Measurements from ENCODE around the gene CD99L2. TPM values are rescaled to one million over a fixed set of nuclear protein-coding genes. Genes with fewer than 3 reads are reported as not detected.

The CD99L2 gene
- total and polyA plus RNA-seq, 4 donors = 9.7 to 39.8 (median 23.8) TPM

- TF ChIP-seq HNF4G (IDR thresholded peaks at IDR 0.05) (no peak), JUND (IDR thresholded peaks at IDR 0.05) (no peak), YY1 (IDR thresholded peaks at IDR 0.05) (no peak), ZBTB33 (IDR thresholded peaks at IDR 0.05) (no peak), EGR1 (IDR thresholded peaks at IDR 0.05; ENCODE audit: low read depth in 2 of 2) (no peak)
Measured at GRCh38 chrX:150761819-150762216, 136.7 kb downstream of the CD99L2 start (continued).

- H3K9ac ChIP-seq (ENCODE audit: low read depth in 1 of 2, low read length in 2 of 2) = no peak overlapping the region
- no peak overlapping the region for H3K4me3 ChIP-seq (ENCODE audit: low read depth in 1 of 3, low read length in 3 of 3)
- TF ChIP-seq JUND (IDR thresholded peaks at IDR 0.05) (no peak), RXRA (IDR thresholded peaks at IDR 0.05) (no peak), SP1 (IDR thresholded peaks at IDR 0.05) (no peak), HNF4A (conservative IDR thresholded peaks at IDR 0.05) (no peak), FOXA2 (IDR thresholded peaks at IDR 0.05) (no peak), MAX (IDR thresholded peaks at IDR 0.05) (no peak), CTCF (IDR thresholded peaks at IDR 0.05; ENCODE audit: low read depth, low read length, missing input control) (no peak), RAD21 (IDR thresholded peaks at IDR 0.05) (no peak), REST (IDR thresholded peaks at IDR 0.05) (no peak), ATF3 (IDR thresholded peaks at IDR 0.05) (no peak), NR2F2 (IDR thresholded peaks at IDR 0.05) (no peak), EGR1 (IDR thresholded peaks at IDR 0.05; ENCODE audit: low read depth in 2 of 2) (no peak), FOXA1 (IDR thresholded peaks at IDR 0.05) (no peak), HNF4G (IDR thresholded peaks at IDR 0.05) (no peak), TAF1 (conservative IDR thresholded peaks at IDR 0.05) (no peak)
- peaks cover 0 to 3% (median 2%) of the 10 kb centered on the region in 4 donors for H3K36me3 ChIP-seq (ENCODE audit: control insufficient read depth in 4 of 4, insufficient read depth in 3 of 4, low read depth in 1 of 4, low read length in 3 of 4)
- H3K27me3 ChIP-seq (ENCODE audit: control insufficient read depth in 4 of 4, insufficient read depth in 4 of 4, low read length in 3 of 4) = no peaks in the 10 kb centered on the region
- 75% methylated on average over 7 of the region's 7 CpGs for WGBS
- H3K27ac ChIP-seq (ENCODE audit: low read depth in 1 of 2, low read length in 2 of 2) = no peak overlapping the region
- H3K9me3 ChIP-seq (ENCODE audit: control insufficient read depth in 4 of 4, low read length in 3 of 4) = no peaks in the 10 kb centered on the region
- H3K4me1 ChIP-seq (ENCODE audit: control insufficient read depth in 4 of 4, insufficient read depth in 4 of 4, low read length in 3 of 4) = no peaks in the 10 kb centered on the region
- DNase-seq (ENCODE audit: low spot score) = no peak
Measured at GRCh38 chrX:150761176-150761818, 137.2 kb downstream of the CD99L2 start.
